SK-N-SH treated with all-trans-retinoic acid at 6 μM for 48 hours (cell line): ENCODE measurements around the gene BTBD8.

Experiments used
- CREB5 ChIP-seq: fragments of 250-450 bp; sonication (Bioruptor Pico); IDR thresholded peaks from 2 replicates; pipeline ENCODE4 v1.5.1; 2020; ENCODE audit warnings: low read depth, mild to moderate bottlenecking, moderate library complexity
- CSDC2 ChIP-seq: fragments of 250-450 bp; sonication (Bioruptor Pico); IDR thresholded peaks from 2 replicates; pipeline ENCODE4 v1.5.0; 2020; ENCODE audit warnings: mild to moderate bottlenecking, moderate library complexity
- ISL1 ChIP-seq: fragments of 250-450 bp; sonication (Bioruptor Pico); IDR thresholded peaks from 2 replicates; pipeline ENCODE4 v2.1.2; 2022; ENCODE audit warnings: mild to moderate bottlenecking, moderate library complexity
- TOX ChIP-seq: fragments of 250-450 bp; sonication (Bioruptor Pico); IDR thresholded peaks from 2 replicates; pipeline ENCODE4 v1.8.0; 2021; ENCODE audit warnings: mild to moderate bottlenecking, moderate library complexity, borderline replicate concordance
- ZNF565 ChIP-seq: fragments of 450-650 bp; formaldehyde crosslinking; conservative IDR thresholded peaks from 2 replicates; pipeline ENCODE4 v1.5.0; 2020; ENCODE audit warnings: low read depth, mild to moderate bottlenecking, moderate library complexity

DNA sequence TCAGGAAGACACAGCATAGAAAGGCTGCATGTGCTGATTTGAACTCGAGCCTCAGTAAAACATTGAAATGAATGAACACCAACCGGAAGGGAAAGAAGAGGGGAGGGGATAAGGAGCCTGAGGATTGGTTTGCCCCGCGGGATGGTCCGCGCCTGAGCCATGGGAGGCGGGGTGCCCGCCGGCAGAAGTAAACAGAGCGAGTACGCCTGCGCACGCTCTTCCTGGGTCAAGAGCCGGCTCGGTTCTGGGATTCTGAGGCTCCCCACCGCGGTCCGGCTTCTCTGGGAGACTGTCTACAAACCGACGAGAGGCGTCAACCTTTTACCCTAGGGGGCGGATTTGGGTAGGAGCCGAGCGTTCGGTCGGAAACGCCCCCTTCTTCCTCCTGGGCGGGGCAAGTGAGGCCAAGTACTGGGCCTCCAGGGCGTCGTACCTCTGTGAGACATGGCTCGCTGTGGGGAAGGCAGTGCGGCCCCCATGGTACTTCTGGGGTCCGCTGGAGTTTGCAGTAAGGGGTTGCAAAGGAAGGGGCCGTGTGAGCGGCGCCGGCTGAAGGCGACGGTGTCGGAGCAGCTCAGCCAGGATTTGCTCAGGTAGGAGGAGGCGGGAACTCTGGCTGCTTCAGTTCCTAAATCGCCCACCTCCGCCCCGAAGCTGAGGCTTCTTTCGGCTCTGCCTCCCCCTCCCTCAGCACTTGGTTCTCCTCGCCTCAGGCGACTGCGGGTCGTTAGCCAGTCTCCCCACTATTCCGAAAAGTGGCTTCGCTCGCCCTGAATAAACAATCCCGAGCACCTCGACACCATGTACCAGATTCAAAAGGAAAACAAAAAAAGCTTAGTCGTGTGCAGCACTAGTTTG is at the start of gene BTBD8:
- TF ChIP-seq CREB5 (CRISPR knock-in tag): no peak
- TF ChIP-seq ISL1: no peak
- TF ChIP-seq ZNF565 (CRISPR knock-in tag): no peak
- no peak for TF ChIP-seq TOX (CRISPR knock-in tag)
- no peak for TF ChIP-seq CSDC2 (CRISPR knock-in tag)
